ENCODE data around the gene SHISAL2B.

GRCh38 chr5:64671678-64672077, 18.6 kb upstream of the SHISAL2B start:
- no peak for TF ChIP-seq SP1 (CRISPR knock-in tag; conservative IDR thresholded peaks at IDR 0.05)
- TF ChIP-seq ESRRA (CRISPR knock-in tag; IDR thresholded peaks at IDR 0.05; ENCODE audit: borderline replicate concordance): no peak
- TF ChIP-seq MAX (CRISPR knock-in tag; IDR thresholded peaks at IDR 0.05): no peak
- no peak for TF ChIP-seq CTCF (IDR thresholded peaks at IDR 0.05)
- TF ChIP-seq STAT6 (CRISPR knock-in tag; conservative IDR thresholded peaks at IDR 0.05; ENCODE audit: low read depth): no peak
- TF ChIP-seq ZMAT4 (CRISPR knock-in tag; IDR thresholded peaks at IDR 0.05): no peak
- no peak for TF ChIP-seq NR3C1 (CRISPR knock-in tag; conservative IDR thresholded peaks at IDR 0.05; ENCODE audit: low read depth)
- no peak for TF ChIP-seq ATF2 (CRISPR knock-in tag; IDR thresholded peaks at IDR 0.05; ENCODE audit: borderline replicate concordance, low read depth)
- no peak for TF ChIP-seq ARID4B (CRISPR knock-in tag; IDR thresholded peaks at IDR 0.05; ENCODE audit: borderline replicate concordance)
- TF ChIP-seq ZNF121 (CRISPR knock-in tag; IDR thresholded peaks at IDR 0.05): no peak
- no peak for TF ChIP-seq ZNF532 (CRISPR knock-in tag; IDR thresholded peaks at IDR 0.05; ENCODE audit: borderline replicate concordance)
- no peak for TF ChIP-seq PRRX2 (CRISPR knock-in tag; IDR thresholded peaks at IDR 0.05)
- TF ChIP-seq ZNF512 (CRISPR knock-in tag; IDR thresholded peaks at IDR 0.05; ENCODE audit: borderline replicate concordance): no peak
- no peak for TF ChIP-seq KAT7 (CRISPR knock-in tag; IDR thresholded peaks at IDR 0.05; ENCODE audit: borderline replicate concordance)

All from WTC11 (cell line).